Prostate gland (tissue), 2 donors: Measurements from ENCODE around the gene MST1R. TPM values are rescaled to one million over a fixed set of nuclear protein-coding genes. Genes with fewer than 3 reads are reported as not detected.

Experiments used
- DNase-seq: peaks from one replicate; pipeline ENCODE4 v3.0.0-alpha.2; 2019; ENCODE audit warnings: low spot score
- H3K27ac ChIP-seq, 2 donors: fragments of 200-600 bp; sonication (generic); 2 replicates each; pipeline ENCODE4 v1.5.1; 2017 to 2019
- H3K27me3 ChIP-seq: fragments of 200-600 bp; sonication (generic); replicated peaks from 2 replicates; pipeline ENCODE4 v1.5.1; 2019; ENCODE audit not compliant: insufficient read depth
- H3K36me3 ChIP-seq, 2 donors: fragments of 200-600 bp; sonication (generic); 1 replicate in 1 of 2; 2 replicates in 1 of 2; pipeline versions ENCODE4 v1.5.1 to v1.8.1; 2017 to 2019
- H3K4me1 ChIP-seq: fragments of 200-600 bp; sonication (generic); replicated peaks from 2 replicates; pipeline ENCODE4 v1.5.1; 2019
- H3K4me3 ChIP-seq, 2 donors: fragments of 200-600 bp; sonication (generic); 2 replicates each; pipeline ENCODE4 v1.5.1; 2017 to 2019
- H3K9me3 ChIP-seq: fragments of 200-600 bp; sonication (generic); 2 replicates; pipeline ENCODE4 v1.5.1; 2017
- CTCF ChIP-seq, 4 experiments: fragments of 200-600 bp in 2 of 4; fragments of 450-650 bp in 2 of 4; sonication (generic) in 2 of 4; IDR thresholded peaks; 1 replicate in 3 of 4; 2 replicates in 1 of 4; pipeline ENCODE4 v1.5.1; 2016 to 2019; ENCODE audit warnings: antibody characterized with exemption in 4 of 4, mild to moderate bottlenecking in 2 of 4, moderate library complexity in 2 of 4
- POLR2A ChIP-seq: fragments of 450-650 bp; IDR thresholded peaks from one replicate; pipeline ENCODE4 v1.6.1; 2016; ENCODE audit warnings: antibody characterized with exemption, mild to moderate bottlenecking
- POLR2AphosphoS5 ChIP-seq: sonication (generic); formaldehyde crosslinking; IDR thresholded peaks from one replicate; pipeline ENCODE4 v1.6.1; 2017; ENCODE audit warnings: antibody characterized with exemption
- WGBS: methylation state at CpG from one replicate; pipeline ENCODE4 v1.1.5; 2018; 5-methylcytosine and 5-hydroxymethylcytosine counted together
- intact Hi-C: fragments of 100-400 bp; cut with DNase I; formaldehyde crosslinking; loops from one replicate; pipeline ENCODE4 v1.14.2; 2022
- total RNA-seq, 2 donors: library from RNA; depleted of rRNA; stranded (reverse); fragments of >200 nt; gene quantifications; one replicate each; pipeline ENCODE4 v1.1.0, GENCODE V29; 2016

The MST1R gene
- total RNA-seq, 2 donors from 2014 or later: 1.5 to 5.5 TPM

- Histone ChIP-seq H3K4me1 (no peaks in the 10 kb centered on the region), H3K4me3 (no peak overlapping the region), H3K36me3 (no peaks in the 10 kb centered on the region), H3K27ac (no peak overlapping the region), H3K9me3 (no peaks in the 10 kb centered on the region), H3K27me3 (no peaks in the 10 kb centered on the region)
- WGBS: 46% methylated on average over 6 of the region's 6 CpGs
- DNase-seq: no peak
- intact Hi-C loops: no loop called here
- TF ChIP-seq CTCF (IDR thresholded peaks at IDR 0.05): no peak
- no peak for TF ChIP-seq POLR2A
- no peak for TF ChIP-seq POLR2AphosphoS5
Measured at GRCh38 chr3:49882166-49882565, 21.5 kb downstream of the MST1R start.

GRCh38 chr3:49880581-49881315 lies 22.9 kb downstream of the MST1R start:
- DNase-seq: no peak
- no peaks in the 10 kb centered on the region for H3K36me3 ChIP-seq
- H3K4me1 ChIP-seq: no peaks in the 10 kb centered on the region
- no peaks in the 10 kb centered on the region for H3K9me3 ChIP-seq
- H3K27me3 ChIP-seq: no peaks in the 10 kb centered on the region
- H3K27ac ChIP-seq: no peak overlapping the region
- no peak overlapping the region for H3K4me3 ChIP-seq
- TF ChIP-seq CTCF (IDR thresholded peaks at IDR 0.05) (no peak), POLR2A (no peak)
- 44% methylated on average over 6 of the region's 6 CpGs for WGBS
- intact Hi-C loops: no loop called here

DNA sequence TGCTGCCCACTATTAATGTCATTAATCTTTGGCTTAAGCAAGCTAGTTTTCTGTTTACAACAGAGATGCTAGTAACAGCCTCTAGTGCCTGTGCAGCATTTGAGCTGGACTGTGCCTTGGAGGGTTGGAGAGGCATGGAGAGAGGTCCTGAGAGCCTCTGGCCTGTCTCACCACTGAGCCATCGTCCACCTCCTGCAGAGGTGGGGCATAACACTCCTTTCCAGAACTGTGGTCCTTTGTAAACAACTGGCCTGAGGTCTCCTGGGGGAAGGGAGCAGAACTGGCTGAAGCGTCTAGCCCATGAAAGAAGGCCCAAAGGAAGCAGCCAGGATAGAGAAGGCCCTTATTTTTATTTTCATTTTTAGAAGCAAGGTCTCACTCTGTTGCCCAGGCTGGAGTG lies 24.0 kb downstream of the MST1R start:
- intact Hi-C loops: no loop called here
- WGBS: 63% methylated on average over 2 of the region's 2 CpGs
- H3K27ac ChIP-seq: no peak overlapping the region

DNA sequence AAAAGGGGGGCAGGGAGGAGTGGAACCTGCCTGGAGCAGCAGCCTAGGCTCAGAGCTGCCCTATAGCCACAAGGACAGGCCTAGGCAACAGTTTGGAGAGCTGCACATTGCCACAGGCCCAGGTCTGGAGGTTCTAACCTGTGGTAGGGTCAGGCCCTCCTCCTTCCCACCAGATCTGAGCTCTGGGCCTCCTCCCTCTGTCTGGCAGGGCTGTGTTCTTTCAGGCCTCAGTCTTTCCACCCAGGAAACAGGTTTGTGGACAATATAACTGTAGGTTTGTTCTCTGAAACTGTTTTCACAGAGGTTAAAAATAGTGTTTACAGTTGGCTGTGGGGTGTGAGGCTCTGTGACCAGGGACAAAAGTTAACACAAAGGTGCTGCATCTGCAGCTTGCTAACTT lies 25.0 kb downstream of the MST1R start:
- Histone ChIP-seq H3K4me1 (no peaks in the 10 kb centered on the region), H3K27me3 (no peaks in the 10 kb centered on the region), H3K27ac (no peak overlapping the region), H3K36me3 (no peaks in the 10 kb centered on the region), H3K4me3 (no peak overlapping the region), H3K9me3 (no peaks in the 10 kb centered on the region)
- TF ChIP-seq POLR2AphosphoS5: no peak
- no peak for TF ChIP-seq POLR2A
- no peak for TF ChIP-seq CTCF (IDR thresholded peaks at IDR 0.05)
- intact Hi-C loops: no loop called here
- DNase-seq: no peak

More for the DNA sequence above, 24.0 kb downstream of the MST1R start:
- H3K4me3 ChIP-seq: no peak overlapping the region
- TF ChIP-seq CTCF (IDR thresholded peaks at IDR 0.05) (no peak), POLR2A (no peak), POLR2AphosphoS5 (no peak)
- DNase-seq: no peak
- H3K9me3 ChIP-seq: no peaks in the 10 kb centered on the region
- H3K36me3 ChIP-seq: no peaks in the 10 kb centered on the region
- no peaks in the 10 kb centered on the region for H3K27me3 ChIP-seq
- no peaks in the 10 kb centered on the region for H3K4me1 ChIP-seq

DNA sequence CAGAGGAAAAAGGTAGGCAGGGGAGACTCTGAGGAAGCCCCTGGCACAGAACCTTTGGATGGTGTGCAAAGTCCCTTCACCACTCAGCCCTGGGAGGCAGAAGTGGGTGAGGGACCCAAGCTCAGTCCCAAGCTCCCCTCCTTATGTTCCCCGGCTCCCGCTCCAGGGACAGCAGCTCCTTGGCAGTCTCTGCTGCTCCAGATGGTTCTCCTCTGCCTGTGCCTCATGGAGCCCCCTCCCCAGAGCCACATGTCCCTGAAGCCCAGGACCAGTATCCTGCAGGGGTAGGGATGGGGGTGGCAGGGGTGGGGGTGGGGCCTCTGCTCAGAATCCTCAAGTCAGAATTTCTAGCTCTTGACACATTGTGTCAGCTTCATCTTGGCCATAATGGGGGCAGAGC lies 26.0 kb downstream of the MST1R start:
- intact Hi-C loops: no loop called here
- no peak for TF ChIP-seq POLR2AphosphoS5
- TF ChIP-seq CTCF (IDR thresholded peaks at IDR 0.05): no peak
- no peak for TF ChIP-seq POLR2A
- WGBS: 73% methylated on average over 2 of the region's 2 CpGs
- DNase-seq: no peak
- Histone ChIP-seq H3K27me3 (no peaks in the 10 kb centered on the region), H3K4me3 (no peak overlapping the region), H3K36me3 (no peaks in the 10 kb centered on the region), H3K9me3 (no peaks in the 10 kb centered on the region), H3K27ac (no peak overlapping the region), H3K4me1 (no peaks in the 10 kb centered on the region)
